HCT116 (cell line): ENCODE results near the gene LACRT. TPM values are rescaled to one million over a fixed set of nuclear protein-coding genes. Genes with fewer than 3 reads are reported as not detected.
"Not testable (repeated sequence)": the region's sequence is repeated elsewhere in the genome, so short reads cannot be mapped to it uniquely, and the experiment has no call there.

Experiments used
- ATAC-seq: fragments of 200-7000 bp; cut with Tn5 transposase; 2 replicates; pipeline ENCODE4 v1.9.1; 2020; ENCODE audit warnings: mild to moderate bottlenecking, moderate library complexity
- BruUV-seq: library from RNA; stranded (reverse); fragments of 400-500 nt; replicated peaks from 2 replicates; lab custom pipeline; 2021; lab: Mats Ljungman, UMichigan
- CTCF ChIA-PET: fragments of 300-600 bp; sonication (Branson Sonifier 250); formaldehyde crosslinking; loops from one replicate; lab custom pipeline; 2021; ENCODE audit warnings: antibody characterized with exemption; lab: Charles Lee
- POLR2A ChIA-PET: fragments of 300-600, 350-600 bp; sonication (Branson Sonifier 250); formaldehyde crosslinking; loops from one replicate; lab custom pipeline; 2021; ENCODE audit warnings: antibody characterized with exemption; lab: Charles Lee
- RAD21 ChIA-PET, 2 experiments: fragments of 300-600 bp; sonication (Branson Sonifier 250); formaldehyde crosslinking; loops; one replicate each; lab custom pipeline; 2023; ENCODE audit warnings: low total read pairs in 2 of 2; ENCODE audit not compliant: uncharacterized antibody in 2 of 2, unreplicated experiment in 2 of 2, low non-redundant PET in 1 of 2; lab: Charles Lee
- DNase-seq: peaks from one replicate; pipeline ENCODE4 v3.0.0-alpha.2; 2010; ENCODE audit warnings: low read depth, low spot score
- H2AFZ ChIP-seq: fragments of 200-600 bp; shearing (Covaris generic), sonication (generic); 2 replicates; pipeline ENCODE4 v1.6.1; 2017; ENCODE audit warnings: low read depth, mixed run types, mixed read lengths, antibody characterized with exemption, low read length; ENCODE audit not compliant: poor library complexity, severe bottlenecking
- H3K27ac ChIP-seq: 2 replicates; pipeline ENCODE4 v1.5.1; 2012; ENCODE audit warnings: low read depth, low read length
- H3K27me3 ChIP-seq: fragments of 200-600 bp; sonication (generic); 2 replicates; pipeline ENCODE4 v1.6.1; 2016; ENCODE audit warnings: mixed run types, low read length, mixed read lengths; ENCODE audit not compliant: insufficient read depth
- H3K36me3 ChIP-seq, 2 experiments: fragments of 200-500 bp in 1 of 2; fragments of 200-600 bp in 1 of 2; sonication (Bioruptor generic) in 1 of 2; sonication (generic) in 1 of 2; 2 replicates each; pipeline versions ENCODE4 v1.5.1 to v1.6.1; 2014 to 2016; ENCODE audit warnings: low read length in 2 of 2, inconsistent platforms in 1 of 2, mixed read lengths in 1 of 2, mixed run types in 1 of 2; ENCODE audit not compliant: insufficient read depth in 2 of 2, control insufficient read depth in 1 of 2
- H3K4me1 ChIP-seq, 2 experiments: fragments of 200-600 bp in 1 of 2; sonication (generic) in 1 of 2; 2 replicates each; pipeline versions ENCODE4 v1.5.1 to v1.6.1; 2012 to 2017; ENCODE audit warnings: low read length in 2 of 2, inconsistent platforms in 1 of 2, mild to moderate bottlenecking in 1 of 2, mixed read lengths in 1 of 2, mixed run types in 1 of 2, moderate library complexity in 1 of 2; ENCODE audit not compliant: insufficient read depth in 2 of 2, control insufficient read depth in 1 of 2
- H3K4me2 ChIP-seq: fragments of 200-600 bp; sonication (generic); 2 replicates; pipeline ENCODE4 v1.6.1; 2017; ENCODE audit warnings: mixed run types, low read length, mixed read lengths
- H3K4me3 ChIP-seq, 2 experiments: fragments of 200-600 bp in 1 of 2; sonication (generic) in 1 of 2; replicated peaks in 1 of 2; 2 replicates each; pipeline ENCODE4 v1.5.1; 2011 to 2016; ENCODE audit warnings: low read length in 2 of 2, control low read depth in 1 of 2, low read depth in 1 of 2, mild to moderate bottlenecking in 1 of 2, mixed read lengths in 1 of 2, mixed run types in 1 of 2
- H3K79me2 ChIP-seq: fragments of 200-600 bp; sonication (generic); 2 replicates; pipeline ENCODE4 v1.6.1; 2017; ENCODE audit warnings: mild to moderate bottlenecking, mixed run types, low read length, moderate library complexity, mixed read lengths; ENCODE audit not compliant: insufficient read depth
- H3K9ac ChIP-seq: fragments of 200-600 bp; sonication (generic); 2 replicates; pipeline ENCODE4 v1.6.1; 2016; ENCODE audit warnings: low read length, mixed read lengths
- H3K9me2 ChIP-seq: fragments of 200-600 bp; sonication (generic), shearing (Covaris generic); 2 replicates; pipeline ENCODE4 v1.6.1; 2017; ENCODE audit warnings: mixed run types, mild to moderate bottlenecking, moderate library complexity; ENCODE audit not compliant: insufficient read depth
- H3K9me3 ChIP-seq, 2 experiments: fragments of 200-500 bp in 1 of 2; fragments of 200-600 bp in 1 of 2; sonication (Bioruptor generic) in 1 of 2; sonication (generic) in 1 of 2; 2 replicates each; pipeline ENCODE4 v1.6.1; 2014 to 2017; ENCODE audit warnings: low read length in 2 of 2, mixed read lengths in 2 of 2, inconsistent platforms in 1 of 2, low read depth in 1 of 2, mild to moderate bottlenecking in 1 of 2, mixed run types in 1 of 2, moderate library complexity in 1 of 2; ENCODE audit not compliant: control insufficient read depth in 1 of 2, insufficient read depth in 1 of 2
- H4K20me1 ChIP-seq: fragments of 200-600 bp; sonication (generic), shearing (Covaris generic); 2 replicates; pipeline ENCODE4 v1.6.1; 2017; ENCODE audit warnings: mixed run types, mild to moderate bottlenecking, moderate library complexity; ENCODE audit not compliant: insufficient read depth
- ATF3 ChIP-seq: IDR thresholded peaks from 2 replicates; pipeline ENCODE4 v1.6.1; 2012
- CBX3 ChIP-seq: IDR thresholded peaks from 2 replicates; pipeline ENCODE4 v1.6.1; 2012; ENCODE audit warnings: low read depth
- ELF1 ChIP-seq: IDR thresholded peaks from 2 replicates; pipeline ENCODE4 v1.6.1; 2012; ENCODE audit warnings: low read depth, borderline replicate concordance
- POLR2A ChIP-seq: IDR thresholded peaks from 2 replicates; pipeline ENCODE4 v1.7.0; 2011; ENCODE audit warnings: borderline replicate concordance; ENCODE audit not compliant: insufficient read depth, insufficient read length; ENCODE audit errors: extremely low read depth
- POLR2AphosphoS5 ChIP-seq: IDR thresholded peaks from 2 replicates; pipeline ENCODE4 v1.6.1; 2011; ENCODE audit warnings: mild to moderate bottlenecking, low read depth, low read length, moderate library complexity
- RAD21 ChIP-seq: IDR thresholded peaks from 2 replicates; pipeline ENCODE4 v1.6.1; 2012; ENCODE audit warnings: low read depth, mild to moderate bottlenecking
- SRF ChIP-seq: IDR thresholded peaks from 2 replicates; pipeline ENCODE4 v1.6.1; 2012; ENCODE audit warnings: low read depth
- TCF7L2 ChIP-seq: IDR thresholded peaks from 2 replicates; pipeline ENCODE4 v1.7.0; 2011; ENCODE audit warnings: borderline replicate concordance, inconsistent platforms; ENCODE audit not compliant: insufficient read depth, insufficient read length; ENCODE audit errors: extremely low read depth
- intact Hi-C: fragments of 100-400 bp; cut with micrococcal nuclease; formaldehyde crosslinking; loops from 2 replicates; pipeline ENCODE4 v1.10.0; 2022
- total RNA-seq: library from RNA; stranded (reverse); gene quantifications from one replicate; pipeline ENCODE4 v1.2.1, GENCODE V29; 2021; ENCODE audit not compliant: unreplicated experiment
- TF ChIP-seq, protein P1 (sequence below): IDR thresholded peaks from 2 replicates; pipeline ENCODE4 v1.6.1; 2011; ENCODE audit warnings: mild to moderate bottlenecking, low read length, moderate library complexity; ENCODE audit not compliant: insufficient replicate concordance; ENCODE audit errors: extremely low read depth

Gene LACRT
- total RNA-seq, 1 experiment from 2014 or later, result not detected

DNA sequence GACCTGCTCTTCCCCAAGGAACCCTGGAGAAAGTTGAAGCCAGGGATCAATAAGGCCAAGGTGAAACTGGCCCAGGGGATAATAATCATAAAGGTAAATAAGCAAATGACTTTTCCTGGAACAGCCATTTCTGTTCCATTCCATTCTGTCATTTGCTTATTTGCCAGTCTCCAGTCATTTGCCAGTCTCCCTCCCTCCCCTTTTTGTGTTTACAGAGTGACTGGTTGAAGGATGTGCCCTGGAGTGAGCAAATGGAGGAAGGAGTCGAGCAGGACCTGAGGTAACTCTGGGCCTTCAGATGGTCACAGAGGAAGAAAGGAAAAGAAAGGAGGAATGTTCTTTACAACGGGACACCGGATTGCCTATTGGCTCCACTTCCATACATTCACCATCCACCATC lies 31.3 kb upstream of the LACRT start:
- Histone ChIP-seq H3K4me2 (no peak overlapping the region), H3K9me2 (no peaks in the 10 kb centered on the region), H2AFZ (no peak overlapping the region), H3K4me3 (no peak overlapping the region), H3K36me3 (no peaks in the 10 kb centered on the region), H3K27me3 (peaks cover 4% of the 10 kb centered on the region), H3K79me2 (no peaks in the 10 kb centered on the region), H3K9me3 (no peaks in the 10 kb centered on the region), H3K27ac (no peak overlapping the region), H4K20me1 (no peaks in the 10 kb centered on the region)
- ChIA-PET RAD21 (no interaction called here), CTCF (no interaction called here), POLR2A (no interaction called here)
- ATAC-seq, result no peak
- DNase-seq, result no peak
- TF ChIP-seq RAD21, result no peak
- no peak for TF ChIP-seq CBX3
- TF ChIP-seq ATF3, result no peak
- TF ChIP-seq POLR2A, result no peak
- no peak for TF ChIP-seq POLR2AphosphoS5
- no peak for TF ChIP-seq ELF1
- TF ChIP-seq TCF7L2, result no peak
- no peak for TF ChIP-seq SRF
- TF ChIP-seq, protein P1, sequence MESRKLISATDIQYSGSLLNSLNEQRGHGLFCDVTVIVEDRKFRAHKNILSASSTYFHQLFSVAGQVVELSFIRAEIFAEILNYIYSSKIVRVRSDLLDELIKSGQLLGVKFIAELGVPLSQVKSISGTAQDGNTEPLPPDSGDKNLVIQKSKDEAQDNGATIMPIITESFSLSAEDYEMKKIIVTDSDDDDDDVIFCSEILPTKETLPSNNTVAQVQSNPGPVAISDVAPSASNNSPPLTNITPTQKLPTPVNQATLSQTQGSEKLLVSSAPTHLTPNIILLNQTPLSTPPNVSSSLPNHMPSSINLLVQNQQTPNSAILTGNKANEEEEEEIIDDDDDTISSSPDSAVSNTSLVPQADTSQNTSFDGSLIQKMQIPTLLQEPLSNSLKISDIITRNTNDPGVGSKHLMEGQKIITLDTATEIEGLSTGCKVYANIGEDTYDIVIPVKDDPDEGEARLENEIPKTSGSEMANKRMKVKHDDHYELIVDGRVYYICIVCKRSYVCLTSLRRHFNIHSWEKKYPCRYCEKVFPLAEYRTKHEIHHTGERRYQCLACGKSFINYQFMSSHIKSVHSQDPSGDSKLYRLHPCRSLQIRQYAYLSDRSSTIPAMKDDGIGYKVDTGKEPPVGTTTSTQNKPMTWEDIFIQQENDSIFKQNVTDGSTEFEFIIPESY, result no peak
- TF ChIP-seq, all 23 proteins: peak for 0
- H3K4me1 ChIP-seq, result no peaks in the 10 kb centered on the region
- no peak overlapping the region for H3K9ac ChIP-seq
- BruUV-seq, result no TSS peak
- intact Hi-C loops, result no loop called here

- H3K9ac ChIP-seq, H3K4me2 ChIP-seq, H4K20me1 ChIP-seq, H3K9me2 ChIP-seq, DNase-seq, POLR2A ChIA-PET, H3K79me2 ChIP-seq, H3K36me3 ChIP-seq, BruUV-seq, H2AFZ ChIP-seq, H3K9me3 ChIP-seq, H3K4me1 ChIP-seq, intact Hi-C loops, H3K27ac ChIP-seq, H3K27me3 ChIP-seq, RAD21 ChIA-PET, H3K4me3 ChIP-seq, CTCF ChIA-PET, ATAC-seq: not testable (repeated sequence)
Observed at GRCh38 chr12:54665022-54665635, 30.4 kb upstream of the LACRT start.
